HG03571 (cell line): ENCODE data around the gene REL.
"Not testable (repeated sequence)": the region's sequence is repeated elsewhere in the genome, so short reads cannot be mapped to it uniquely, and the experiment has no call there.

Experiments used
- ATAC-seq: cut with Tn5 transposase; IDR thresholded peaks from one replicate; pipeline ENCODE4 v1.9.1; 2021; ENCODE audit not compliant: unreplicated experiment

The REL gene

GRCh38 chr2:60881047-60881932 is at the start of gene REL:
Gene REL, plus strand, starts transcription at chr2:60881574. Its CDS starts 267 bp downstream, at chr2:60881841.
- peak; percentile 72 for ATAC-seq

DNA sequence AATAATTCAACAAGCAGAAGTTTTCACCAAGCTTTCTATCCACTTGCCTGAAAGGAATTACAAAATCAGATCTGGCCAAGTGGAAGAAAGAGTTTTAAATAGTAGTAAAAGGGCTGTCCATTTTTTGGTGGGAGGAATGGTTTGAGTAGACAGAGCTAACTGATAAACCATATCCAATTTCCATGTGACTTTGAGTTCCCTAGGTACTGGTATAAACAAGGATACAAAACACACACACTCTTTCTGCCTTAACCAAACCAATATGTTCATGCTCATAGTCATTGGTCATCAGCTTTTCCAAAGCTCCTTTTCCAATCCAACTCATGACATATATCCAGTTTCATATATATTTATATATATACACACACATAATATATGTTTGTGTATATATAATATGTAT is 49.5 kb upstream of the REL start:
- ATAC-seq = no peak

DNA sequence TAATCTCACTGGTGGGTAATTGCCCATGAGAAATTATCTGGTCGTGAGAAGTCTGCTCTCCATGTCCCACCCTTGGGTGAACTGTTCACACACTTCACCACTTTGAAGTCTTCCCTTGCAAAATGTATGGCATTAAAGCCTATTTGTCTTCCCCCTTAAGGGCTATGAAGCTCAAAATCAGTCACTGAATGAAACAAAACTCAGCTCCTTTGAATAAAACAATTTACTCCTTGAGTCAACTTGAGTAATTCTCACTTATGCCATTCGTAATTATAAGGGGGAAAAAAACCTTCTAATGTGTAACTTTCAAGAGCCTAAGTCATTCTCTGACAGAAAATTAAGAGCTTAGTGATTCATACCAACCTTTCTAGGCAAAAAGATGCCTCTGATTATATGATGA is 48.8 kb upstream of the REL start:
- ATAC-seq = no peak

DNA sequence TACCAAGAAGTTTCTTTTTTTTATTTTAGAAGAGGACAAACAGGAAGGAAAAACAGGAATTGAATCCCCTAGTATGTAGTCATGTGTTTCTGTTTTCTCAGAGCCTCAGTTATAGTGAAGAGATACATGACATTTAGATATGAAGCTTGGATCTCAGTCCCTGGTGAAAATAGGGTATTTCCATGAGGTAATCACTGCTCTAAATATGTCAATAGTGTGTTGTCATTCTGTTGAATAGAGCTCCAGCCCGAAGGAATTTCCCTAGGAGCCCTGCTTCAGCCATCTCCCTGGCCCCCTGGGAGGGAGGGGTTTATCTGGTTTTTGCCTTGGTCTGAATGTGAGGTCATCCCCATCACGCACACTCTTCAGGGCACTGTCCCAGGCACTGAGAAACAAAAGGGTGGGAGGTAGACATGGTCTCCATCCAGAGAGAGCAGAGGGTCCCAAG is 47.1 kb upstream of the REL start:
- no peak for ATAC-seq

DNA sequence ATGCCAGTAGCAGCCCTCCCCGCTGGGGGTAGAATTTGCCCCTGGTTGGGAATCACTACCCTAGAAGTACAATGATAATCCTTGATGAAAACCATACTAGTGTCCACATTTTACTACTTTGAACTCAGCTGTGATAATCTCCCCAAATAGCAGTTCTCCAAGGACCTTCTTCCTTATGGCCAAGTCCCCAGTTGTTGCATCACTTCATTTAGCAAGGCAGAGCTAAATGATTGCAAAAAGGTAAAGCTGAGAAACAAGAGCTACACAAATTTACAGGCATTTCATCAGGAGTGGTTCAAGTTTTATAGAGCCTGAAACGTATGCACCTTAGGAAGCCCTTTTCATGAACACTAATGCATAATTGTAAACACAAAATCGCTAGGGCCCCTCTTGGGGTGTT is 44.9 kb upstream of the REL start:
- ATAC-seq = no peak

DNA sequence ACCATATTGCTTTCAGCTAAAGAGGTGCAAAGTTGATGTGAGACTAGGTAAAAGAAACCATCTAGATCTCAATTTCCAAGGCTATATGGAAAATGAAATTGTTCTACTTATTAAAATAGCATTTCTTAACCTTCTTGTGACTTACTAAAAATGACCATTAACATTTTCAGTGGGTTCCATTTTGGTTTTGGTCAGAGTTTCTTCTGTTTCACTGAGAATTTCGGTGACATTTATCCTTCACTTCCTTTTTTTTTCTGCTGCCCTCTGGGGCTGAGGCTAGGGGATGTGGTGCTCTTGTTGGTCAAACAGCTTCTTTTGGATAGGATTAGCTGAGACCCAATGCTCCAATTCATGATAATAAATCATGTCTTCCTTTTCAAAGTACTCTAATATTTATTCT is 44.3 kb upstream of the REL start:
- ATAC-seq = no peak

DNA sequence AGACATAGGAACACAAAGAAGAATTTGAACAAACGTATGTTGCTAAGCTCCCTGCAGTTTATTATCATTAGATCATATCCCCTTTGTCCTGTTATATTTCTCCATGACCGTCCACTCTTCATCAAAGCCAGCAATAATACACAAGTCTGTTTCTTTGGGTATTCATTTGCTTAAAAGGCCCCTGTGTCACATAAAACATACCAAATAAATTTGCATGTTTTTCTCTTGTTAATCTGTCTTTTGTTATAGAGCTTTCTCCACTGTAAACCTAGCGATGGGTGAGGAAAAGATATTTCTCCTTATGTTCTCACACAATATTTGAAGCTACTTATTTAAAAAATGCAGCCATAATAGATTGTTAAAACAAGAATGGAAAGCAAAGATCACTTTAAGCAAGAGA is 42.9 kb upstream of the REL start:
- ATAC-seq = no peak

GRCh38 chr2:60839126-60839813 is 42.1 kb upstream of the REL start:
- peak; percentile 38 for ATAC-seq

- ATAC-seq = peak; percentile 62
These were observed 40.5 kb upstream of the REL start for GRCh38 chr2:60840880-60841279.

DNA sequence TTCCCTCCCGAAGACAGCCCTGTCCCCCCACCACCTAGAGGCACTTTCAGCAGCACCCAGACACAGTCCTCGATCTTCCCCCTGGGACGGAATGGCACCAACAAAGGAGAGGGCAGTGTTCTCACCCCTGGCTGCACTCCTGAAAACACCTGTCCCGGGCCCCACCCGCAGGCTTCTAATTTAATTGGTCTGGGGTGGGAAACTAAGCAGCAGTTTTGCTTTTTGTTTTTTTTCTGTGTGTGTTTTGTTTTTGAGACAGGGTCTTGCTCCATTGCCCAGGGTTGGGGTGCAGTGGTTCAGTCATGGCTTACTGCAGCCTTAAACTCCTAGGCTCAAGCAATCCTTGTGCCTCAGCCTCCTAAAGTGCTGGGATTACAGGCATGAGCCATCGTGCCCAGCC is 38.4 kb upstream of the REL start:
- ATAC-seq = no peak

DNA sequence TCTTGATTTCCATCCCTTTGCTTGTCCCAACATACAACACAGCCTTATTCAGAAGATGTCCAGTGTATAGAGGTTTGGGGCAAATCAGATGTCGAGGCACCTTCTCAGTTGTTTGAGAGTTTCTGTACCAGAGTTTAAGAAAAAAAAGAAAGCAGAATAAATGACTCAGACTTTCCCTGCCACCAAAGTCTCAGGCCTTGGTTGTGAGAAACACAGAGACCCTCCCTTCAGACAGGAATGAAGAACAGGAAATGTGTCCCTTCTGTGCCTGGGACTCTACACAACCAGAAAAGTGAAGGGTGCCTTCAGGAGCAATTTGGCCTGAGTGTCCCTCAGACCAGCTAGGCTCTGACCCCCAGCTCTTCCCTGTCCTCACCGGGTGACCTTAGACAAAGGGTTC is 37.3 kb upstream of the REL start:
- ATAC-seq = no peak

- no peak for ATAC-seq
These were observed 33.5 kb upstream of the REL start for GRCh38 chr2:60847854-60848253.

GRCh38 chr2:60849187-60849586 is 32.2 kb upstream of the REL start:
- ATAC-seq = no peak

- ATAC-seq = no peak
These were observed 29.0 kb upstream of the REL start for GRCh38 chr2:60852282-60852860.

- ATAC-seq = no peak
These were observed 27.8 kb upstream of the REL start for GRCh38 chr2:60853531-60853930.

- no peak for ATAC-seq
These were observed 25.2 kb upstream of the REL start for GRCh38 chr2:60855989-60856669.

GRCh38 chr2:60857056-60857455 is 24.3 kb upstream of the REL start:
- ATAC-seq = no peak

- ATAC-seq = no peak
These were observed 22.5 kb upstream of the REL start for GRCh38 chr2:60858897-60859311.

DNA sequence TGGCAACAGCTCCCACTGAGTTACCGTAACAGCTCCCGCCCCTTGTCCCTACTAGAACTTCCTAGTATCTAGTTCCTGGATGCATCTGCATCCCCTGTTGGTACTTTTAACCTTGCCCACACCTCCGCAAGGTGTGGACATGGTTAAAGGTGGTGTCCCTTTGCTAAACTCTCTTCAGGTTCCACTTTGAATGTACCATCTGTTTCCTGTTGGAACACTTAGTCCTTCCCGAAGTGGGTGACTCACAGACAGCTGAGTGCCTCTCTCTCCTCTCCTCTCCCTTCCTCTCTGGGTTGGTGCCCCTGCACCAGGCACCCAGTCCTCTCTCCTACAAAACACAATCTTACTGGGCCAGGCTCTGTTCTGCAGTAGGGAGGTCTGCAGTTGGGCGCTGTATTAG is 19.6 kb upstream of the REL start:
- no peak for ATAC-seq

DNA sequence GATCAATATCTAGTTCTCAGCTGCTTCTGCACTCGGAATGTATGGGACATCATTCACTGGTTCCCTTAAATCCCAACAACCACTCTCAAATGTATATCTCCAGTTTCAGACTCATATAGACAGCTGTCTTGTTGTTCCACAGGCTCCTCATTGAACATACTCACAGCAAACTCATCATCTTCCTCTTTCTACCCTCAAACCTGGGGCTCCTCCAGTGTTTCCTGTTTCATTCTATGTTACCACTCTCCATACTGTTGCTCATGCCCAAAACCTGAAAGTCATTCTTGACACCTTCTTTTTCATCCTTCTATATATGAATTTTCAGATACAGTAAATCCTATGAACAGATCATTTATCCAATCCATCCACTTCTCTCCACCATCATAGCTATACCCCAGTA is 18.7 kb upstream of the REL start:
- ATAC-seq = no peak

DNA sequence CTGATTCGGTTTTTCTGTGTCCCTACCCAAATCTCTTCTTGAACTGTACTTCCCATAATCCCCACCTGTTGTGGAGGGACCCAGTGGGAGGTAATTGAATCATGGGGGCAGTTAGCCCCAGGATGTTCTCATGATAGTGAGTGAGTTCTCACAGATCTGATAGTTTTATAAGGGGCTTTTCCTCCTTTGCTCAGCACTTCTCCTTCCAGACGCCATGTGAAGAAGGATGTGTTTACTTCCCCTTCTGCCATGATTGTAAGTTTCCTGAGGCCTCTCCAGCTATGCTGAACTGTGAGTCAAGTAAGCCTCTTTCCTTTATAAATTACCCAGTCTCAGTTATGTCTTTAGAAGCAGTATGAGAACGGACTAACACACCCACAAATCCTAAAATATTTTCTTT is 16.0 kb upstream of the REL start:
- not testable (repeated sequence) for ATAC-seq
